ENCODE data around the gene PEPD.

PEPD gene

DNA sequence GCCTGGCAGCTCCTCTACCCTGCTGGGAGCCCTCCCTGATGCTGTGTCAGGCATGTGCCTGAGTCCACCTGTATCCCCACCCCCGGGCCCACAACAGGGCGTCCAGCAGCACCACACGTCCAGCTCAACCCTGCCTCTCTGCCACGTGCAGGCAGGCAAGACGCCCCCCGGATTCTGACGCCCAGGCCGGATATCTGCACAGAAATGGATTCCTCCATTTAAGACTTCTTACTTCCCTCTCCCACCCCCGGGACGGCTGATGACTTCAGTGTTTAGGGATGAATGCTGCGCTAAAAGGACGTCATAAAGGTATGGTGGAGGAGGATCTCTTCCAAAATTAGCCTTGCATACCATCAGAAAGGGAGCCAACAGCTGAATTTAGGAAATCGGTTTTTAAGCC lies 10.2 kb downstream of the PEPD start:
- no peak for DNase-seq (ENCODE audit: low read depth)

DNA sequence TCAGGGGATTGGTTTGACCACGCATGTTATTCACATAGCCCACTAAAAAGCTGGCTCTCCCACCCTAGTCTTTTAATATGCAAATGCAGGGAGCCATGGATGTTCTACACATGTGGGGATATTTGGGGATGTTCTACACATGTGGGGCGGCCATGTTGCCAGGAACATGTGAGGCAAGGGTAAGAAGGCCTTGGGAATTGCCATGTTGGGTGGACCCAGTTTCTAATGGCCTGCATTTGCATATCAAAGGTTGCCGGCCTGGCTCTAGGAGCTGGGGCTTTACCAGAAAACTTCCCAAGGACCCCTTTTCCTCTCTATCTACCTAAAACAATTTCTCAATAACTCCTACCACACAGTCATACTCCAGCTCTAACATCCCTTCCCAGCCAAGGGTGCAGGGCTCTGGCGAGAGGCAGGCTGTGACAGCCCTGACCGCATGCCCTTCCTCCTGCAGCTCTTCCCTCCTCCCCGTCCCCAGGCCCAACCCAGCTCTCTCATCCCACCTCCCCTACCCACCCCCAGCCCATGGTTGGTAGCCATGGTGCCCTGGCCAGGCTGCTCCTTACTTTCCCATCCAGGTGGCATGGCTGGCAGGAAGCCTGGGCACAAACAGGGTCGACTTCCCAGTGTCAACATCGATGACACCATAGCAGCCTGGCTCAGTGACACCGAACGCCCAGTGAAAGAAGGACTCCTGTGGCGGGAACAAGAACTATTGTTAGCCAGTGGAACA lies 11.0 kb downstream of the PEPD start:
- DNase-seq (ENCODE audit: low read depth): no peak

DNA sequence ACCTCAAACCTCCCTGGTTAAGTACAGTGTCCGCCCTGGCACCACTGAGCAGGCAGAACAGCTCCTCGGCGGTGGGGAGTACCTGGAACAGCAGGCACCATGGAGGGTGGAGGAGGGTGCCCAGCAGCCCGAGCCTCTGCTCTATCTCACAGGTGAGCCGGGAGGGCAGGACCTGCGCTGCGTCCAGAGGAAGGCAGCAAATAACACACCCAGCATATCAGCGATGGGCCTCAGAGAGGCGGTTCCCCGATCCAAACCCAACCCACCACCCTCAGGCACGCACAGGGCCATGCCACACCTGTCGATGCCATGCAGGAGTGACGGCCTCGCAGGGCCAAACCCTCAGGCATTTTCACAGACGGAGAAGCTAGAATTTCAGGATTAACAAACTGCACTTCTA lies 11.8 kb downstream of the PEPD start:
- DNase-seq (ENCODE audit: low read depth): no peak

DNA sequence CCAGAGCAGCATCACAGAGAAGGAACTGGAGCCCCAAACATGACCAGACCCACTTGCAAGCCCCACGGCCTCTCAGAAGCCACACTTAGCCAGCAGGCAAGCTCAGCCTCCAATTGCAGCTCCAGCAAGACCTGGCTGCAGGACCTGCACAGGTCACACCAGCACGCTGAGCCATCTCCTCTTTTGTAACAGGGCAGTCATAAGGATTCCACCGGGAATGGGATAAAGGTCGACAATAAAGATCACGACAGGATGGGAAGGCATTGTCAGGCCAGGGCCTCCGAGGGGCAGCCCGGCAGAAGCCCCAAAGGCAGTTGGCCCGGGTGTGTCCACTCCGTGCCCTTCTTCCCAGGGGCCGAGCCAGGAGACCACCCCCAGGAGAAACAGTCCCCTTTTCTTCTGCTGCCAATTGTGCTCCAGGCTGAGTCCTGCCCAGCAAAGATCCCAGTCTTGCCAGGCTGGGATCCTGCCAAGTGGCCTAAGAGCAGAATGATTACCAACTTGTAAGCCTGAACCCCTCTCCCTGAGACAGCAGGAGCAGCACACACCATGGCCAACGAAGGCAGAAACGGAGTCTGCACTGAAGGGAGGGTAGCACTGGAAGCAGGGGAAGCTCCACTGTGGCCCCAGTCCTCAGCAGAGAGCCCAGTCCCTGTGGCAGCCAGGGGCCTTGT lies 12.5 kb downstream of the PEPD start:
- no peak for DNase-seq (ENCODE audit: low read depth)

DNA sequence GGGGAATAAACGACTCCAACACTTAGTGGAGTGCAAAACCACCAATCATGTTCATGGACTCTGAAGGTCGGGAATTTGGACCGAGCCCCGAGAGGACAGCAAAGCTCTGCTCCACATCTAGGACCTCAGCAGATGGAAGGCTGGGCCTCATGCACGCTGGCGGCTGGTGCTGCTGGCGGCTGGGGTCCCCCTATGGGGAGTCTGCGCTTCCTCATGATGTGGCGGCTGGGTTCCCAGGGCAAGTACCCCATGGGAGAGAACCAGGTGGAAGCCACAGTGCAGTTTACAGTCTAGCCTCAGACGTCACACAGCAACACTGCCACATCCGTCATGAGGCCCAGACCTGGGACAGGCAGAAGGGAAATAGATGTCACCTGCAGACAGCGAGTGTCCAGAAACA lies 13.2 kb downstream of the PEPD start:
- no peak for DNase-seq (ENCODE audit: low read depth)

DNA sequence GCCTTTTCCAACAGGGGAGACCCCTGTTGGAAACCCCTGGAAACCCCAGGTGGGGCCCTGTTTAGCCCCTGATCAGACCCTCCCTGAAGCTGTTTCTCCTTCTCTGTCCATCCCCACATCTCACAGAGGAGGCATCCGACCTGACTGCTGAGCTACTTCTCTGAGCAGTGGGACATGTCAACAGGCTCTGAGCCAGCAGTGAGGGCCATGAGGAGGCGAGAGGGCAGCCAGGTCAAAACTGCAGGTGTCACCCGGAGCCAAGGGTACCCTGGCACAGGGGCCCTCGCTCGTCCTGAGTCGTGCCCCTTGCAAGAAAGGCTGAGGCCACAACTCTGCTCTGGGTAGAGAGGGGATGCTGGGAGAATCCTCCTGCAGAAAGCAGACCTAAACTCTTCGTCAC lies 13.6 kb downstream of the PEPD start:
- DNase-seq (ENCODE audit: low read depth): no peak

DNA sequence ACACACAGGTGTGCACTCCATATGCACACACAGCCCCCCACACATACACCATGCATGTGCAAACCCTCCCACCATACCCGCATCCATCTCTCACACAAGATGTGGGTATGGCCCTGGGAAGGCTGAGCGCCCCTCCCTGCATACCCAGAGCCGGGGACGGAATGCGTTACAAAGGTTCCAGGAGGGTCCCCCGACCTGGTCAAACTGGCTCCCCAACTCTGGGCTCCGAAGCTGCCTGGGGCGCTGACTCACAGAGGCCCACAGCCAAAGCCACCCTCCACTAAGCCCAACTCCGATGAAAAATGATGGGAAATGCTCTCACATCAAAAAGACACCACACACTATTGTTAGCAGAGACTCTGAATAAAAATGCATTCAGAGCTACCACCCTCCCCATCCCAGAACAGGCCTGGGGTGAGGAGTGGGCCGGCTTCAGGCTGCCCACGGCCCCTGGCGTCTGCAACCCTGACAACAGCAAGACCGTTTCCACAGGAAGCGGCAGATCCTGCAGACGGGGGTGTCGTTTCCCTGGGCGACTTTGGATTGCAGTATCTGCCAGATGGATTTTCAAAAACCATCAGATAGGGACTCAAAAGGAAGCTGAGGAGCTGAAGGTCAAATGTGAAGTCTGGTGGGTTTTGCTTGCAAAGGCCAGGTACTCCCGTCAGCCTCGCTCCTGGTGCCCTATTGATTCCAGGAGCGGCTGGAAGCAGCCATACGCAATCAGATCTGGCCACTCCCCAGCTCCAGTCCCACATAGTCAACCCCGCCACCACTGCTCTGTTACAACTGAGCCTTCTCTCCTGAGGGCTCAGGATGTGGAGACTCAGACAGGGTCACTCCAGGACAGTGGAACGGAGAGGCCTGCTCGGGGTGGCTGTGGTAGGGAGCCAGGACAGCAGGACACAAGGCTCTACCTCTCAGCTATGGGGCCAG lies 14.3 kb downstream of the PEPD start:
- no peak for DNase-seq (ENCODE audit: low read depth)

DNA sequence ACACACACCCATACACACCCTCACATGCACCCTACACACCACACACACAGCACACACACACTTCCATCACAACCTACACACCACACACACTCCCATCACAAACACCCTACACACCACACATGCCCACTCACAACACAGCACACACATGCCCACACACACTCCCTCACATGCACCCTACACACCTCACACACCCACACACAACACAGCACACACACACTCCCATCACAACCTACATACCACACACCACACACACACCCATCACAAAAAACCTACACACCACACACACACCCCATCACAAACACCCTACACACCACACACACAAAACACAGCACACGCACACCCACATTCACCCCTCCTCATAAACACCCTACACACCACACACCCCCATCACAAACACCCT lies 15.1 kb downstream of the PEPD start:
- DNase-seq (ENCODE audit: low read depth): no peak

DNA sequence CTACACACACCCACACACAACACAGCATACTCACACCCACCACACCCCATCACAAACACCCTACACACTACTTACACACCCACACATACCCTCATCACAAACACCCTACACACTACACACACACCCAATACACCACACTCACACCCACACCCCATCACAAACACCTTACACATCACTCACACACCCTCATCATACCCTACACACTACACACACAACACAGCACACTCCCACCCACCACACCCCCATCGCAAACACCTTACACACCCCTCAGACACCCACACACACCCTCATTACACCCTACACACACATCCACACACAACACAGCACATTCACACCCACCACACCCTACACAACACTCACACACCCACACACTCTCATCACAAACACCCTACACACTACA lies 15.8 kb downstream of the PEPD start:
- DNase-seq (ENCODE audit: low read depth): no peak

DNA sequence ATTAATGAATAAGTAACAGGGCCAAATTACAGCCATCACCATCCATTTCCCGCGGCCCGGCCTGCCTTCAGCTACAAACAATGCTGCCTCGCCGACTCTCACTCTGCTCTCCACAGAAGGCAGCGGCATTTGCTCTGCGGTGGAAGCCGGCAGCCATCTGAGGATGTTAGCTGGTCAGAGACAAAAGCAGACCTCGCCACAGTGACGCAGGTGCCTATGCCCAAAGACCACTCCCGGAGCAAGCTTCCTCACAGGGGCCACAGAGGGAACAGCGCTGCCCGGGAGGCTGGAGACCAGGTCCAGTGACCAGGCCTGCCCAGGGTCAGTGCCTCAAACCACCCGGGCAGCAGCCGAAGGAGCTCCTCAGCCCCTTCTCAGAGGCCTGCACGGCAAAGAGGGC lies 16.4 kb downstream of the PEPD start:
- DNase-seq (ENCODE audit: low read depth): no peak

DNA sequence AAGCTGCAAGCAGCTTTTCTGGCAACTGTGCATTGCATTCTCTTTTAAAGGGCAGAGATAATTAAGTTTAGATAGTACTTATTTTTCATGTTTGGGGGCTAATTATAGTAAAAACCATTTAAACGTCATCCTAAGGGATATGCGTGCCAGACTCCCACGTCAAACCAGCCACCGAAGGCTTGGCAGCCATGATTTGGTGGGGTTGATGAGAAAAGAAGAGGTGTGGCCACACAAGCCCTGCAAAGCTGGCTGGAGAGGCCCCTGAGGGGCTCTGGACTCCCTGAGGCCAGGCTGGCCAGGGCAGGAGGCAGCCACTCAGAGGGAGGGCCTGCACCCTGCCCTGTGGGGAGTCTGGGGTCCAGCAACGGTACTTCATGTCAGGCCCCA lies 17.5 kb downstream of the PEPD start:
- DNase-seq (ENCODE audit: low read depth): no peak

DNA sequence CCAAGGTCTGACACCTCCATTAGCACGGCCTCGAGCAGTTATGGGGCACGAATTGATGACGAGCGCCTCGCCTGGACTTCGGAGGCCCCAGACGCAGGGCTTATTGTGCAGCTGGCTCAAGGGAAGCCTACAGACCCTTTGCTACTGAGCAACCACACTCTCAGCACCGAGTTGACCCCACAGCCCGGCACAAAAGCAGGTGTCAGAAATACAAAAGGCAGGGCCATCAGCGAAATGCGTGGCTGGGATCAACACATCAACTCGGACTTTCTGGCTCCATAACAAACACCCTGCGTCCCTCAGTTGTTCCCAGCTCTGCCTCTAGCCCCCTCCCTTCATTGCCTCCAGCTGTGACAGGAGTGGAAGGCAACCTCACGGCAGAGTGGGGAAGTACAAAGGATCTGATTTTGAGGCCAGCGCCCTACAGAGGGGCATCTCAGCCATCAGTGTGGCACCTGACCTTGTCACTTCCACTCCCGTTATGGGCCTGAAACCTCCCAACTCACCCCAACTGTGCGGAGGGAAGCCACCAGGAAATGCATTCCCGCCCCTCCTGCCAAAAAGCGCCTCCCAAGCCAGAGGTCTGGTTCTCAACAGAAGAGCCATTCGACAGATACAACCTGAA lies 18.0 kb downstream of the PEPD start:
- DNase-seq (ENCODE audit: low read depth): no peak

DNA sequence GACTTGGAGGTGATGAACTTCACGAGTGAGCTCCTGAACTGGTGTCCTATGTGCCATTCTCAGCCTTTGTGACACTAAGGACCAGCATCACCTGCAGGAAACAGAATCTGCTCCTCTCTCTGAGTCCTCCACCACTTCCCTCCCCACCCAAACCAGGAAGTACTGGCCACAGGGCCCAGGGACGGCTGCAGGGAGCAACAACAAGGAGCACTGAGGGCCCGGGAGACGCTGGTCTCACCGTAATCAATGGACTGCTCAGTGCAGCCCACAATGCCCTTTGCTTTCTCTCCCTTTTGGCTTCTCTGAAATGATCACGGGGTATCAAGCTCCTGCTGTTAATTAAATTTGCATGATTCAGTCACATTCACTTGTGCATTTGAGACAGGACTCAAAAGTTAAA lies 18.6 kb downstream of the PEPD start:
- no peak for DNase-seq (ENCODE audit: low read depth)

DNA sequence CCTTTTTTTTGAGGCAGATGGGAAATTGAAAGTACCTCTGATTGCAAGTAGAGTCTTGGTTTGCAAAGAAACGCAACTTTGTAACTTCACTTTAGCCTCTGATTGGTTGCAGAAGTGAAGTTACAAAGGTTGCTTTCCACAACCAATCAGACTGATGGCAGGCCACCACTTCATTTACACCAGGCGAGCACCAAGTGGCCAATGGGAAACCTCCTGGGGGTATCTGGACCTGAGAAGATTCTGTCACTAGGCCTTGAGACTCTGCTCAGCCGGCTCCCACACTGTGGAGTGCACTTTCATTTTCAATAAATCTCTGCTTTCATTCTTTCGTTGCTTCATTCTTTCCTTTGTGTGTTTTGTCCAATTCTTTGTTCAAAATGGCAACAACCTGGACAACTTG lies 19.1 kb downstream of the PEPD start:
- DNase-seq (ENCODE audit: low read depth): no peak

DNA sequence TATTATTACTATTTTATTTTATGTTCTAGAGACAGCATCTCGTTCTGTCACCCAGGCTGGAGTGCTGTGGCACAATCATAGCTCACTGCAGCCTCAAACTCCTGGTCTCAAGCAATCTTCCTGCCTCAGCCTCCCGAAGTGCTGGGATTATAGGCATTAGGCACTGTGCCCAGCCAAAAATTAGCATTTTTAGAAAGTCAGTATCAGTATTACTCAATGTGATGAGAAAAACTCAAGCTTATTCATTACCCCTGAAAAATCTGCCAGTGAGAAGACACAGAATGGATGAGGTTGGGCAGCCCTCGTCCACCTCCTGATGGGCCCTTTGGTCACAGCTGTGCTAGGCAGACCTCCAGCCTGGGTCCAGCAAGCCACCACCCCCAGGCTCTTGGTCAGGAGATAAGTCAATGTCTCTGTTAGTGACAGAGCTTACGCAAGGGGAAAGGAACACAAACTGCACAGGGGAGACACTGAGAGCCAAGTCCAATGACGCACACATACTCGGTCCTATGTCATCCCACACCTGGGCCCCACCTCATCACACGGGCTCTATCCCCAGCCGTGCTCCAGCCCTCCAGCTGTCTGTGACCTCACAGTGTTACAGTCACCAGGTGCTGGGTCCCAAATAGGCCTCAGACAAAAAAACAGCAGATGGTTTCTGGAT lies 19.8 kb downstream of the PEPD start:
- DNase-seq (ENCODE audit: low read depth): no peak

DNA sequence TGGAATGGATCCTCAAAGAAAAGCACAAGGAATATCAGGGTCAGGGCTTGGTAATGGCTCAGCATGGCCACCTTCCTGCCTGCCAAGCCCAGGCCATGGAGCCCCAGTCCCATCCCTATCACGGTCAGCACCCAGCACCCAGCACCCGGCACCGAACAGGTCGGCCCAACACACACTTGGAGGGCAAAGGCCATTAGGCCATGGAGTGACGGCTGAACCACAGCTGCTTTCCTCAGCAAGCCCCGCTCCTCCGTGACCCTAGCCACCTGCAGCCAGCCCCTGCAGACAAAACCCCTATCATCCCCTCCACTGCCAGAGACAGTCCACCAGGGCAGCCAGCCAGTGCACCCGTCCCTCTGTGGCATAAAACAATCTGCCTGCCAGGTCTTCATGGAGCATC lies 20.6 kb downstream of the PEPD start:
- no peak for DNase-seq (ENCODE audit: low read depth)

DNA sequence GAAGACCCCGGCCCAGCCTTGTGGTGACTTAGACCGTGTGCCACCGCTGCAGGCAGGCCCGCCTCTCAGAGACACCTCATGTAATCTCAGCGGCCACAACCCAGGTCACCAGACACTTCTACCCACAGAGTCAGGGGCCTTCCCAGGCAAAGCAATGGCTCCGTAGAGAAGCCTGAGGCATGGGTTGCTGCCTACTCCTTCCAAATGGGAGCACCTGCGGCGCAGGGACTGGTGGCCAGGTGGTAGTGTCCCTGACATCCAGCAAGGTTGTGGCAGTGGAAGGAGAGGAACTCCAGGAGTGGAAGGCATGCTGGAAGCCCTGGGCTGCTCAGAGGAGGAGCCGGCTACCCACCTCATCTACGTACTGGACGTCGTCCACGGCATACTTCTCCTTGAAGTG lies 21.0 kb downstream of the PEPD start:
- no peak for DNase-seq (ENCODE audit: low read depth)

DNA sequence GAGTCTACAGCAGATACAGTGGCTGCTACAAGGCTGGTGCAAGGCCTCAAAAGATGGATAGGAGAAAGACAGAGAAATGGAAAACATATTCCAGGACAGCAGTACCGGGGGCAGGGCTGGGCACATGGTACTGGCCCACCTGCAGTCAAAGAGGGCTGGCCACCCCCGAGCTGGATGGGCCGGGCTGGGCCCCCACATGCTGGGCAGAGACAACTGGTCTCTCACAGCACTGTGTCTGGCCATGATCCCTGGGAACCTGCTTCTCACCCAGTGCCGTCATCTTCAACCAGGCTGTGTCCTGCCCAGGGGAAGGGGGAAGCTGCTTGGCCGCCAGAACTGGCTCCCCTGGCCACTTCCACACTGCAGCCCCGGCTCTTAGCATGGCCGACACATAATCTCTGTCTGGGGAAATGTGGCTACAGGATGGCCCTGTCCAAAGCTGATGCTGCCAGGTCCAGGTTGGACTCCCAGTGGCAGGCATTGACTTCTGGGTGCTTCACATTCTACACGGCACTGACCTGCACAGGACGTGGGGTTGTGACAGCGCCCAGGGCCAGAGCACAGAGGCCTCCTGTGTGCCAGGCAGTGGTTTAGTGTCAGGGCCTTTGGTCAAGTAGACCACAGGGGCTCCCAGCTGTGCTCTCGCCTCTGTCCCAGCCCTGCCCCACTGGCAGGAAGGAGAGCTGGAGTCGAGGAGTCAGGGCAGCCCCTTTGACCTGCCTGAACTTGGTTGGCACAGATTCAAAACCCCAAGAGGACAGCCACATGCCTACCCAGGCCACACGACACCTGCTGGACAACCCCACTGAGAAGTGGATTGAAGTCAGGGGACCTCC lies 21.7 kb downstream of the PEPD start:
- no peak for DNase-seq (ENCODE audit: low read depth)

DNA sequence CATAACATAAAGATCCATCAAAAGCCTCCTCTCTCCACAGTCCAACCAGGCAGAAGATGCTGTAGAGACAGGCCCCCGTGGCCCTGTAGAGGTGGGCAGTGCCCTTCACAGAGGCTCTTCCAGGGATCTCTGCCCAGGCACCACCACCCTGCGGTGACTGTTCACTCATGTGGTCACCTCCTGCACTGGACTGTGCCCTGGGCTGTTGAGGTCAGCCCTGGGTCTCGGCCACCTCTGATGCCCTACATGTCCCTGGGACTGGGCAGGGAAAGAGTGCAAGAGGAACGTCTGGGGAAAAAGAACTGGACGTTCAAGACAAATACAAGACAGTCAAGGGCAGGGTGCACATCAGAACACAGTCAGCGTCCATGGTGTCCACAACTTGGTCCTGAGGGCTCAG lies 22.3 kb downstream of the PEPD start:
- DNase-seq (ENCODE audit: low read depth): no peak

DNA sequence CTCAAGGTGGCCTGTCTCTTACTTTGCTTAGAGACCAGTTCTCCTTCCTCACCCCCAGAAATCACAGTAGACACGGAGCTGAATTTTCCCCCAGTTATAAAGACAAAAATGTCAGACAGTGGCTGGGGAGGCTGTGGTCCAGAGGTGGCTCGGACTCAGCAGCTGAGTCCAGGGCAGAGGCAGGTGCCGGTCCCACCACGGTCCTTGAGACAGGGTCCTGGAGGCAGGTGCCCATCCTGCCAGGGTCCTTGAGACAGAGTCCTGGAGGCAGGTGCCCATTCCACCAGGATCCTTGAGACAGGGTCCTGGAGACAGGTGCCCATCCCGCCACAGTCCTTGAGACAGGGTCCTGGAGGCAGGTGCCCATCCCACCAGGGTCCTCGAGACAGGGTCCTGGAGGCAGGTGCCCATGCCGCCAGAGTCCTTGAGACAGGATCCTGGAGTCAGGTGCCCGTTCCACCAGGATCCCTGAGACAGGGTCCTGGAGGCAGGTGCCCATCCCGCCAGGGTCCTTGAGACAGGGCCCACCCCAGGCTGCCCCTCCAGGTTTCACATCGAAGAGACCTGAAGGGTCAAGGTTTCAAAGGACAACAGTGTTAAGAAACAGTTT lies 23.1 kb downstream of the PEPD start:
- DNase-seq (ENCODE audit: low read depth): no peak

DNA sequence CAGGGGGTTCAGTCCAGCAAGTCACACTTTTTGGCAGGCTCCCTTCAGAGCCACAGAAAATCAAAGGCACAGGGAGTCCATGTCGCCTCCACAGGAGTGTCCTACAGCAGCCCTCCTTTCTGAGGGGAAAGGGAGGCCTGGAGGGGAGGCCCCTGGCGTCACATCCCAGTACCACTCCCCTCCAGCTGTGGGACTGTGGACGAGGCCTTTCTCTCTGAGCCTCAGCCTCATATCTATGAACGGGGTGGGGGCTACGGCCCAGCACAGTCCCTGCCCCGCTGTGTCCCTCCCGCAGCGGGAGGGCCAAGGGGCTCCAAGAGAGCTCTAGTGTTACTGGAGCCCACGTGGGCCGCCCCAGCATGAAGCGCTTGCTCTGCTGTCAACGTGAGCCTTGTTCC lies 23.8 kb downstream of the PEPD start:
- DNase-seq (ENCODE audit: low read depth): no peak

Data from stimulated activated CD8-positive, alpha-beta memory T cell treated with anti-CD3 and anti-CD28 coated beads, Interleukin-15, amount 100 ng/mL, for 1 hour (primary cell).